K562 (cell line): ENCODE data around the gene C6orf62. TPM values are rescaled to one million over a fixed set of nuclear protein-coding genes. Genes with fewer than 3 reads are reported as not detected.

ENCODE experiments used
- ATF1 ChIP-seq, 2 experiments: fragments of 450-650 bp in 1 of 2; IDR thresholded peaks; 2 replicates each; pipeline ENCODE4 v1.6.1; 2016; ENCODE audit warnings: missing compliant biosample characterization in 1 of 2, missing genetic modification characterization in 1 of 2
- CC2D1A ChIP-seq: fragments of 450-650 bp; IDR thresholded peaks from 2 replicates; pipeline ENCODE4 v1.6.1; 2017; ENCODE audit warnings: mild to moderate bottlenecking
- CEBPG ChIP-seq, 3 experiments: fragments of 200-800 bp in 1 of 3; sonication (Bioruptor generic) in 1 of 3; sonication (generic) in 1 of 3; formaldehyde crosslinking in 1 of 3; IDR thresholded peaks in 2 of 3; conservative IDR thresholded peaks in 1 of 3; 2 replicates each; pipeline versions ENCODE4 v1.6.1 to v1.8.0; 2016 to 2022; ENCODE audit warnings: missing compliant biosample characterization in 2 of 3, missing genetic modification characterization in 2 of 3, mild to moderate bottlenecking in 1 of 3, missing genetic modification reagents in 1 of 3
- ELF1 ChIP-seq: fragments of 200-800 bp; sonication (Bioruptor generic); IDR thresholded peaks from 2 replicates; pipeline ENCODE4 v1.6.1; 2016; ENCODE audit warnings: missing genetic modification characterization, missing compliant biosample characterization
- EP300 ChIP-seq: IDR thresholded peaks from 2 replicates; pipeline ENCODE4 v1.6.1; 2012; ENCODE audit warnings: low read length, improper control_type of control experiment
- EP400 ChIP-seq: fragments of 450-650 bp; IDR thresholded peaks from 2 replicates; pipeline ENCODE4 v1.6.1; 2017; ENCODE audit warnings: antibody characterized with exemption, mild to moderate bottlenecking, moderate library complexity
- JUN ChIP-seq, 2 experiments: sonication (generic) in 1 of 2; formaldehyde crosslinking in 1 of 2; IDR thresholded peaks; 2 replicates each; pipeline versions ENCODE4 v1.6.1 to v1.8.0; 2012 to 2022; ENCODE audit warnings: borderline replicate concordance in 2 of 2, mild to moderate bottlenecking in 2 of 2, improper control_type of control experiment in 1 of 2, low read depth in 1 of 2, low read length in 1 of 2, missing genetic modification reagents in 1 of 2
- JUND ChIP-seq, 2 experiments: IDR thresholded peaks; 2 replicates in 1 of 2; 3 replicates in 1 of 2; pipeline ENCODE4 v1.6.1; 2011; ENCODE audit warnings: borderline replicate concordance in 2 of 2, low read depth in 2 of 2, low read length in 2 of 2, improper control_type of control experiment in 1 of 2, missing biosample characterization in 1 of 2, missing genetic modification characterization in 1 of 2, missing genetic modification reagents in 1 of 2
- MAZ ChIP-seq, 2 experiments: fragments of 450-650 bp in 1 of 2; sonication (generic) in 1 of 2; formaldehyde crosslinking; IDR thresholded peaks in 1 of 2; conservative IDR thresholded peaks in 1 of 2; 2 replicates each; pipeline versions ENCODE4 v1.4.0 to v1.5.0; 2020; ENCODE audit warnings: mild to moderate bottlenecking in 1 of 2, missing genetic modification reagents in 1 of 2
- RBM22 ChIP-seq: fragments of 200-400 bp; formaldehyde crosslinking; IDR thresholded peaks from 2 replicates; pipeline ENCODE4 v1.6.1; 2018; ENCODE audit warnings: low read length, low read depth; ENCODE audit not compliant: poor library complexity, severe bottlenecking
- SMC3 ChIP-seq: conservative IDR thresholded peaks from 2 replicates; pipeline ENCODE4 v1.6.1; 2011; ENCODE audit warnings: low read depth, low read length, improper control_type of control experiment; ENCODE audit not compliant: insufficient read depth
- TEAD1 ChIP-seq, 2 experiments: fragments of 450-650 bp in 1 of 2; sonication (generic) in 1 of 2; formaldehyde crosslinking; IDR thresholded peaks; 2 replicates each; pipeline versions ENCODE4 v1.4.0 to v1.8.0; 2020 to 2022; ENCODE audit warnings: mild to moderate bottlenecking in 2 of 2, missing genetic modification reagents in 1 of 2
- TRIM24 ChIP-seq, 2 experiments: fragments of 450-650 bp; IDR thresholded peaks; 2 replicates each; pipeline ENCODE4 v1.6.1; 2016
- ZNF75A ChIP-seq: fragments of 450-650 bp; formaldehyde crosslinking; IDR thresholded peaks from 2 replicates; pipeline ENCODE4 v1.4.0; 2020; ENCODE audit warnings: mild to moderate bottlenecking
- polyA plus RNA-seq, 8 experiments: library from polyadenylated mRNA; depleted of rRNA in 4 of 8; stranded (reverse) in 5 of 8; unstranded in 3 of 8; fragments of >200 nt; fragmentation: Nextera tagmentation in 2 of 8; fragmentation: Illumina TruSeq in 1 of 8; extraction: Ambion mirVana in 2 of 8; extraction: Trizol in 1 of 8; gene quantifications; 2 replicates each; pipeline versions ENCODE4 v1.2.1 to v1.2.3, GENCODE V29; 2011 to 2014; ENCODE audit warnings: inconsistent platforms in 1 of 8, missing spikeins in 1 of 8
- total RNA-seq, 7 experiments: library from RNA; depleted of rRNA in 6 of 7; stranded (reverse); fragments of >200 nt in 6 of 7; fragmentation: Illumina TruSeq in 2 of 7; extraction: Trizol in 2 of 7; gene quantifications; 2 replicates each; pipeline versions ENCODE4 v1.2.1 to v1.2.3, GENCODE V29; 2011 to 2021; ENCODE audit warnings: low replicate concordance in 1 of 7
- TF ChIP-seq, protein P1 (sequence below): fragments of 250-450 bp; sonication (Bioruptor Pico); IDR thresholded peaks from 2 replicates; pipeline ENCODE4 v1.8.0; 2021; ENCODE audit warnings: moderate library complexity, mild to moderate bottlenecking, inconsistent platforms
- TF ChIP-seq, protein P2 (sequence below): fragments of 450-650 bp; conservative IDR thresholded peaks from 2 replicates; pipeline ENCODE4 v1.6.1; 2016; ENCODE audit warnings: missing genetic modification characterization, low read depth, mild to moderate bottlenecking, control low read depth, missing compliant biosample characterization

Gene C6orf62
- total and polyA plus RNA-seq, 9 of the 15 experiments (the other 6 are each of a cell fraction or from before 2014, with no cell fraction given) = 48.5 to 579 (median 111) TPM

DNA sequence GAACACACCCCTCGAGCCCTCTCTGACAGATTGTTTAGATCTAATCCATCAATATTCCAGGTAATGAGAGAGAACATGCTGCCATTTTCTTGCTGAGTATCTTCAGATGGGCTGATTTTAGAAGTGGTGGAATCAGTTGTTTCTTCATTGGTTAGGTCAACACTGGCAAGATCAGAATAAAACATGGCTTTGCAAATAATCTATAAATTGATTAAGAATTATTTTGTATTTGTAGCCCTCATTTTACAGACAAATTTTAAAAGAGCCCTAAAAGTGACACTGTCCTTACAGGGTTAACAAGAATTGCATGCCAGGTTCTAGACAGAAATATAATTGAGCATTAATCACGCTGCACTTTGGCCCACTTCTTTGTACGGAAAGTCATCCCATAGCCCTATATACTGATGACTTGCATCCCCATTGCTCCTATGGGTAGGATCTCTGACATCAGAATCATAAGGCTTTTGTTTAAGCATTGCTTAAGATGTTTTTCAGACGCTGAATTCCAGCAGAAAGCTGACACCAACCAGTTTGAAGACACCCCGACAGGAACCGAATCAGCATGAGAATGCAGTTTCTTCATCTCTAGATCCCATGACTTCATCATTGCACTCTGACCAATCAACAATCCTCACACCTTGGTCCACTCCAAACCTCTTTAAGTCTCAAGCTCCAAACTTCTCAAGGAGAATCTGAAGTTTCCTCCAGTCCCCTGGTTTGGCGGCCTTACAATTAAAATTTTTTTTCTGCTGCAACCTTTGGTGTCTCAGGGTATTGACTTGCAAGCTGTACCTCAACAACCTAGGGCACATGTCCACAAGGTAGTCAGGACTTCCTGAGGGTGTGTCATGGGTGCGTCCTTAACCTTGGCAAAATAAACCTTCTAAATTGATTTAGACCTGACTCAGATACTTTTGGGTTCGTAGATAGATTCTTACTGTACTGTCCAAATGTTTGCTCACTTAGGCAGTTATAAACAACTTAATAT lies 60.1 kb downstream of the C6orf62 start (continued):
- TF ChIP-seq CEBPG (CRISPR knock-in tag; IDR thresholded peaks at IDR 0.05) (no peak), CEBPG (tag; conservative IDR thresholded peaks at IDR 0.05 in 1 of 2, IDR thresholded peaks at IDR 0.05 in 1 of 2) (peak; percentile 78 to 91), JUND (IDR thresholded peaks at IDR 0.05; ENCODE audit: borderline replicate concordance, low read depth, low read length) (peak; percentile 72; the same call in 1 of the 2 replicates), JUND (tag; IDR thresholded peaks at IDR 0.05; ENCODE audit: borderline replicate concordance, low read depth, low read length) (peak; percentile 87; the same call in 2 of the 3 replicates), MAZ (CRISPR knock-in tag; conservative IDR thresholded peaks at IDR 0.05 in 1 of 2, IDR thresholded peaks at IDR 0.05 in 1 of 2) (no peak), ATF1 (CRISPR knock-in tag; IDR thresholded peaks at IDR 0.05) (no peak), ATF1 (tag; IDR thresholded peaks at IDR 0.05) (peak; percentile 79), TRIM24 (IDR thresholded peaks at IDR 0.05) (peak; percentile 63 to 85; a peak in 3 of 4 replicates), ELF1 (no peak), EP300 (peak; percentile 75), CC2D1A (peak; percentile 99), EP400 (peak; percentile 25; the same call in 1 of the 2 replicates), ZNF75A (no peak), RBM22 (no peak), SMC3 (no peak), JUN (IDR thresholded peaks at IDR 0.05; ENCODE audit: borderline replicate concordance, low read depth, low read length) (0 out of 2 replicates have a peak, but pooled peaks have one; percentile 56), JUN (CRISPR knock-in tag; IDR thresholded peaks at IDR 0.05; ENCODE audit: borderline replicate concordance) (no peak), TEAD1 (CRISPR knock-in tag; IDR thresholded peaks at IDR 0.05) (0 out of 4 replicates have a peak, but pooled peaks of 1 of the 2 experiments have one; percentile 6)
- TF ChIP-seq, protein P1, sequence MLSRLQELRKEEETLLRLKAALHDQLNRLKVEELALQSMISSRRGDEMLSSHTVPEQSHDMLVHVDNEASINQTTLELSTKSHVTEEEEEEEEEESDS (CRISPR knock-in tag) = no peak
- TF ChIP-seq, protein P2, sequence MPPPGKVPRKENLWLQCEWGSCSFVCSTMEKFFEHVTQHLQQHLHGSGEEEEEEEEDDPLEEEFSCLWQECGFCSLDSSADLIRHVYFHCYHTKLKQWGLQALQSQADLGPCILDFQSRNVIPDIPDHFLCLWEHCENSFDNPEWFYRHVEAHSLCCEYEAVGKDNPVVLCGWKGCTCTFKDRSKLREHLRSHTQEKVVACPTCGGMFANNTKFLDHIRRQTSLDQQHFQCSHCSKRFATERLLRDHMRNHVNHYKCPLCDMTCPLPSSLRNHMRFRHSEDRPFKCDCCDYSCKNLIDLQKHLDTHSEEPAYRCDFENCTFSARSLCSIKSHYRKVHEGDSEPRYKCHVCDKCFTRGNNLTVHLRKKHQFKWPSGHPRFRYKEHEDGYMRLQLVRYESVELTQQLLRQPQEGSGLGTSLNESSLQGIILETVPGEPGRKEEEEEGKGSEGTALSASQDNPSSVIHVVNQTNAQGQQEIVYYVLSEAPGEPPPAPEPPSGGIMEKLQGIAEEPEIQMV = peak; percentile 98
